Hematopoietic multipotent progenitor cell (in vitro differentiated cells): ENCODE data around the gene FAM107B. TPM values are rescaled to one million over a fixed set of nuclear protein-coding genes. Genes with fewer than 3 reads are reported as not detected.
"Not testable (repeated sequence)": the region's sequence is repeated elsewhere in the genome, so short reads cannot be mapped to it uniquely, and the experiment has no call there.

Source experiments
- DNase-seq, 3 donors: peaks; one replicate each; pipeline ENCODE4 v3.0.0-alpha.2; 2011 to 2015; ENCODE audit warnings: low read depth in 2 of 3, low spot score in 2 of 3
- total RNA-seq: library from RNA; depleted of rRNA; stranded (reverse); fragments of >200 nt; gene quantifications from one replicate; pipeline ENCODE4 v1.2.3, GENCODE V29; 2012

Gene FAM107B
- total RNA-seq, 1 donor: 2.7 TPM

DNA sequence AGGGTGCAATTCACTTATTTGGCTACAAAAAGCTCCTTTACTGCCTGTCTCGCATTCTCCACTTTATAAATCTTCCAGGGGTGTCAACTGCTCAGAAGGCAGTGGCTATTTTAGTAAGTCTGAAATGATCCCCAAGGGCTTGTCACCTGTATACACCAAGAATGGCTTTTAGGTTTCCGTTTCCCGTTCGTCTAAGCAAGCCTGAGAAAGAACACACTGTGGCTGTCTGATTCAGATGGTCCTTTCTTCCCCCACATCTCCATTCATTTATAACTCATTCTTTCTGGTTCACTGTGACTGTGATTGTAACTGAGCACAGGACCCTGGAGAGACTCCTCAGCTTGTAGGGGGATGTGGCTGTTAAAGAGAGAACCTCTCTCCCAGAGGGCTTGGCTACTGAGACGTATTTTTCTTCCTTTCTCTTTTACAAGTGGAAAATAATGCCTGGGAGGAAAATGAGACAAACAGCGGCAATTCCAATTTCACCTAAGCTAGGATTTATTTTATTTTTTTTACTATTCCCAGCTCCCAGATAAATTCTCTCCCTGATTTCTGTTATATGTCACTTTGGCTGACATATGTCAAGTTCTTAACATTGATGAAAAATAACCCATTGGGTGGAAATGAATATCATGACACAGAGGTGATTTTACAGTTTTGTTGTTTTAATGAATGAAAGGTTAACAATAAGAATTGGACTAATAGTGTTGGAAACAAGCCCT, 129.3 kb downstream of the FAM107B start:
- no peak for DNase-seq

DNA sequence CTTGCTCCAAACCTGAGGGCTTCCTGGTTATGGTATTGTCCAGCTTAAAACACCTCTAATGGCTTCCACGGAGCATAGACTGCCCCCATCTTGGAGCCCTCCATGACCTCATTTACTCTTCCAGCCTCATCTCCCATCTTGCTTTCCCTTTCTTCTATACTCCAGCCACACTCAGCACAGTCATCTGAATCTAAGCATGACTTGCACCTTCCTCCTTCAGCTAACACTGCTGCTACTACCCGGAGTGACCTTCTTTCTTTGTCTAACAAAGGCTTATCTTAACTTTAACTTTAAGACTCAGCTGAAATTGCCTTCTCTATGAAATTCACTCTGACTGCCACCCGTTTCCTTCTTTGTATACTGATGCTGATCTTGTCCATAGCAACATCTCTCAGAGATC, 135.1 kb downstream of the FAM107B start:
- no peak for DNase-seq

- DNase-seq: no peak
Observed at GRCh38 chr10:14635043-14635710, 139.5 kb downstream of the FAM107B start.

DNA sequence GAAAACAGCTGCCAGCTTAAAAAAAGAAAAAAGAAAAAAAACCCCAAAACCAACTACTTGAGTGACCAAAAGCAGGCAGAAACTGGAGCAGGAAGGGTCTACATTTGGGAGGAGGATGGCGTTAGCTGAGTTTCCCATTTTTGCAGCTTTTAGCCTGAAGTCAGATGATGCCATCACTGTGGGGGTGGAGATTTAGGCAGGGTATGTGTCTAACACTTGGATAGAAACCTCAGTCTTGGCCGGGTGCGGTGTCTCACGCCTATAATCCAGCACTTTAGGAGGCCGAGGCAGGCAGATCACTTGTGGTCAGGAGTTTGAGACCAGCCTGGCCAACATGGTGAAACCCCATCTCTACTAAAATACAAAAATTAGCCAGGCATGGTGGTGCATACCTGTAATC, 140.1 kb downstream of the FAM107B start:
- DNase-seq: not testable (repeated sequence)

GRCh38 chr10:14625765-14626525, 148.8 kb downstream of the FAM107B start:
- DNase-seq: no peak

DNA sequence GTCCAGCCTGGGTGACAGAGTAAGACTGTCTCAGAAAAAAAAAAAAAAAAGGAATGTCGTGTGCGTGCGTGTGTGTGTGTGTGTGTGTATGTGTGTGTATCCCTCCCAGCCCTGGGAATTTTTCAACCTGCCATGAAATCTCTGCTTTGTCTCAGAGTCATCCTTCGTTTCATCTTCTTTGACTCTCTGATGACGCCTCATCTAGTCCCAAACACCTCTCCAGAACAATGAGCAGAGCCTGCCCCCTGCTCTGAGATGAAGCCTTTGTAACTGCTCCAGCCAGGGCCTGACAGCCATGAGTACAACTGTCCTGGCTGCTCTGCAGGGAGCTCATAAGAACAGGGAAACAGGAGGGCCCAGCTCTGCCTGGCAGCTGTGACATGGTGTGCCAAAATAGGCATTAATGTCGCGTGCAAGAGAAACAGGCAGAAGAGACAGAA, 149.5 kb downstream of the FAM107B start:
- no peak for DNase-seq

DNA sequence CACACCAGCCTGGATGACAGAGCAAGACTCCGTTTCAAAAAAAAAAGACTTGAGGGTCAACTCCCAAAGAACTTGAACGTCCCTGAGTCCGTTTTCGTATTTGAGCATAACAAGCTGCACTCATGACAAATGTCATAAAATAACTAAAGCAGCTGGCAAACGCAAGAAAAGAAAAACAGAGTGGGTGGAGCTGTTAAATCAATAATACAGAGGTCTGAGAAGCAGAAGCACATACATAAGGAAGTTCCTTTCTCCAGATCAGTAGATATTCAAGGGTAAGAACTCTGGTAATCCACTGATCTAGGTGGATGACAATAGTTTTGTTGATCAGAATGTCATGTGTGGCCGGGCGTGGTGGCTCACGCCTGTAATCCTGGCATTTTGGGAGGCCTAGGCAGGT, 150.1 kb downstream of the FAM107B start:
- no peak for DNase-seq

DNA sequence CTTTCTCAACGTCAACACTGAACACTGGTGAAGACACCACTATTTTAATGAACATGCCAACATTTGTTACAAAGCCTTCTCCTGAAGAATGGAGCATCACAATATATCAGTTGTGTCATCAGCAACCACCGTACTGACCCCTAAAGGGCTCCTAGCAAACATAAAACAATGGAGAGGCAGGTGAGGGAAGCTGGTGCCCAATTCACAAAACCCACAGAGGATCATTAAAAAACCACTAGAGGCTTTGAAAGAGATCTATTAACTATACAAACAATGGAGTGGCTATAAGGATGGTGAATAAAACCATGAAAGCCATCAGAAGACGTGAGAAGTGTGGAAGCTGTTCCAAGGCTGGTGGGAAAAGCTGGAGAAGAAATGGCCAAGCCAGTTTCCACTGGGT, 150.8 kb downstream of the FAM107B start:
- DNase-seq: no peak

DNA sequence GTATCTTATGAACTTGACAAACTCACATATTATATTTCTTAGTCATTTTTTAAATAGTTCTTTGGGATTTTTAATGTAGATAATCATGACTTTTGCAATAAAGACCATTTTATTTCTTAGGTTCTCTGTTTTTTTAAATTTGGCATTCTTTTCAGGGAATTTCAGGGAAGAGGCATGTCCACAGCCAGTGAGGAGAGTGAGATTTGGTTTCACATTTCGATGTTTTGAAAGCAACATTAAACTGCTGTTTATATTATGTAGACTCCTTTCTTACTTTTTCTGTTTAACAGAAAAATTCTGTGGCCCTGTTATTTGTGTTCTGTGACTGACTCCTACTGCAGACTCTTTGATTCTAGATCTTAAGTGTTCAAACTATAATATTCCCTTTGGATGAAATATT, 153.7 kb downstream of the FAM107B start:
- no peak for DNase-seq

DNA sequence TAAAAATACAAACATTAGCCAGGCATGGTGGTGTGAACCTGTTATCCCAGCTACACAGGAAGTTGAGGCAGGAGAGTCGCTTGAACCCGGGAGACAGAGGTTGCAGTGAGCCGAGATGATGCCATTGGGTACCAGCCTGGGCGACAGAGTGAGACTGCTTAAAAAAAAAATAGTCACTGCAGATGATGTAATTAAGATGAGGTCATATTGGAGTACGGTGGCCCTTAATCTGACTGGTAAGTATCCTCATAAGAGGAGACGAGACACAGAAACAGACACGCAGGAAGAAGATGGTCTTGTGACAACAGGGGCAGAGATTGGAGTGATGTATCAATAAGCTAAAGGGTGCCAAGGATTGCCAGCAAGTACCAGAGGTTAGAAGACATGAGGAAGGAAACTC, 156.0 kb downstream of the FAM107B start:
- DNase-seq: no peak

DNA sequence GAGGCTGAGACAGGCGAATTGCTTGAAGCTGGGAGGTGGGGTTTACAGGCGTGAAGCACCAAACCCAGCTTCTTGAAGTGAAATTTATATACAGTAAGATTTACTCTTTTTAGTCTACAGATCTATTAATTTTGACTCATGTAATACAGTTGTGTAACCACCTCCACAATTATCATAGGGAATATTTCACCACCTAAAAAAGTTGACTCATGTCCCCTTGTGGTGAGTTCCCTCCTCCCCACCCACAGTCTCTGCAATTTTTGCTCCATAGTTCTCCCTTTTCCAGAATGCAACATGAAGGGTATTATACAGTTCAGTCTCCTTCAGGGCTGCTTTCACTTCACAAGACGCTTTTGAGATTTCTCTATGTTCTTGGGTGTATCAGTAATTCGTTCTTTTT, 156.8 kb downstream of the FAM107B start:
- DNase-seq: peak in 2 of 3 donors; percentile 11 to 43

DNA sequence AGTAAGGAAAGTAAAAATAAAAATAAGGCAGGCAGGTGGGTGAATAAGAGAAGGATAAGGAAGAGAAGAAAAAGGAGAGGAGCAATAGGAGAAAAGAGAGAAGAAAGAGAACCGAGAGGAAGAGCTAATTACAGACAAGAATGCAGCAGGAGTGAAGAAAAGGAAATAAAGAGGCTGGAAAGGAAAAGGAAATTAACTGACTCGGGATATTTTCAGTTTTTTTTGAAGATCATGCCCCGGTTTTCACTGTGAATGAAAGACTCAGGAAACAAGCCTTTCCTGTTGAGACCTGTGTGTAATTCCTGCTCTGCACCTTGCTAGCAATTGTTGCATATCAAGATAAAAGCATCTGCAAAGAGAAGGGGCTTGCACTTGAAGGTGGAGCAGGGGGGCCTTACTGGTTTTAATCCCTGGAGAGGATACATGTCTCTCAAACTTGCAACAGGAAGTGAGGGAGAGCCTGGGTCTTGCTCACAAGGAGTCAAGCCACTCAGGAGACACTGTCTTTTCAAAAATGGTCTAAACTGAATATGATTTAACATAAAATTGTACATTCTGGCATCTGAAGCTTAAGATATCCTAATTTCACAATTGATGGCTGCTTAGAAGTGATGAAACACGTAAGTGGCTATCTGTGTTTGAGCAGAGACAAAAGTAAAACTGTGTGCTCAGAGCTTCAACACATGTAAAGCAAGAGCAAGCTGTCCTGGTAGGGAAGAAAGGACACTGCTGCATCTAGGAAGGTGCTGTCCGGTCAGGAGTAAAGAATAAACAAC, 157.6 kb downstream of the FAM107B start:
- DNase-seq: no peak

DNA sequence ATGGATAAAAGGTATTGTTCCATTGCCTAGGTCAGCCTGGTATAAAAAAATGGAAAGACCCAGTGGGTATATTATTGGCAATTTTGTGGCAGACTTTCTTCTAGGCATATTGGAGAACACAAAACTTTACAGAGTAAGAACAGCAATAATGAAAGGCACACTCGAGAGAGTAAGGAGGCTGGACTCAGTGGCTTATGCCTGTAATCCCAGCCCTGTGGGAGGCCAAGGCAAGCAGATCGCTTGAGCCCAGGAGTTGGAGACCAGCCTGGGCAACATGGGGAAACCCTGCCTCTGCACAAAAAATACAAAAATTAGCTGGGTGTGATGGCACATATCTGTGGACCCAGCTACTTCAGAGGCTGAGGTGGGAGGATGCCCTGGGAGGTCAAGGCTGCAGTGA, 158.2 kb downstream of the FAM107B start:
- DNase-seq: no peak

DNA sequence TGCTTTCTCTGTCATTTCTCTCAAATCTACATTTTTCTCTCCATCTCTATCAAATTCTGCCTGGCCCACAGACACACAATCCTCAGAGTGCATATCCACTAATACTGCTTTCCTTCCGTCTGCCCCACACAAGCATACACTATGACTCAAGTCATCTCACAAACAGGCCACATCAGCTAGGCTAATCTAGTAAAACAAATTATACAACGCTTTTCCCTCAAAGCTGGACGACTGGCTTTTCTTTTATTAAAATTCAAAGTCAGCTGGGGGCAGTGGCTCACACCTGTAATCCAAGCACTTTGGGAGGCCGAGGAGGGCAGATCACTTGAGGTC, 161.1 kb downstream of the FAM107B start:
- DNase-seq: no peak

DNA sequence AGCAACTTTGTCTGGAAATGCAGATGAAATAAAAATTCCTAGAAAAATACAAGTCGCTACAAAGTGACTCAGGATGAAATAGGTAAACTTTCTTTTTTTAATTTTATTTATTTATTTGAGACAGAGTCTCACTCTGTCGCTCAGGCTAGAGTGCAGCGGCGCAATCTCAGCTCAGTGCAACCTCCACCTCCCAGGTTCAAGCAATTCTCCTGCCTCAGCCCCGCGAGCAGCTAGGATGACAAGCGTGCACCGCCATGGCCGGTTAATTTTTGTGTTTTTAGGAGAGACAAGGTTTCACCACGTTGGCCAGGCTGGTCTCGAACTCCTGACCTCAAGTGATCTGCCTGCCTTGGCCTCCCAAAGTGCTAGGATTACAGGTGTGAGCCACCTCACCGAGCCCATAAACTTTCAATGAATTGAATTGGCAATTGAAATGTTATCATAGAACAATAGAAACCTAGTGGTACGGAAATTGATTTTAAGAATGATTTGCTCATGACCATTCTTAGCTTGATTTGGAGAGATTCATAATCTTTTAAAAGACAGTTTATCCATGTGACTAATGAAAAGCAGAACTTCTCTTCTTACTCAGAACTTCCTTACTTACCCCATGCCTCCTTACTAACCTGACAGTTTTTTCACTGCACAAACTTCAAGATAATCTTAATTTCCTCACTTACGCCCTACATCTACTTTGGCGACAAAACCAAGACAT, 161.7 kb downstream of the FAM107B start:
- peak in 2 of 3 donors; percentile 28 to 44 for DNase-seq

- DNase-seq: no peak
Observed at GRCh38 chr10:14611968-14612693, 162.6 kb downstream of the FAM107B start.

GRCh38 chr10:14609178-14609577, 165.5 kb downstream of the FAM107B start:
- DNase-seq: no peak

DNA sequence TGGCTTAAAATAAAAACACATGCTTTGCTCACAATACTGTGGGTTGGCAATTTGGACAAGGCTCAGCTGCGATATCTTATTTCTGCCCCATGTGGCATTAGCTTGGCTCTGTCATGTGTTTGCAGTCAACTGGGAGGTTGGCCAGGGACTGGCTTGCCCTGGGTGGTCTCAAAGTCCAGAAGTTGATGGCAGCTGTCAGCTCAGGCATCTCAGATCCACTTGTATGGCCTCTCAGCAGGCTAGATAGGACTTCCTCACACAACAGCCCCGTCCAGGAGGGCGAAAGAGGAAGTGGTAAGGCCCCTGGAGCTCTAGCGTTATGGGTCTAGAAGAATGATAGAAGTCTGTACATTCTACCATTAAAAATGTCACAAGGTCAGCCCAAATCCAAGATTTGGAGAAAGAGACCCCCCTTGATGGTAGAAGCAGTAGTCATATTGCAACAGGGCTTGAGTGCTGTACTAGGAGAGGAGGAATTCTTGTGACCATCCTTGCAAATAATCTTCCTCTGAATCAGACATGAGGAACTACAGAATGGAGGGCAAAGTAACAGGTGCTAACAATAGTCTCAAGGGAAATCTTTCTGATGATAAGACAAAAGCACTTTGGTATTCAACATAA, 166.2 kb downstream of the FAM107B start:
- peak in 2 of 3 donors; percentile 56 to 84 for DNase-seq

DNA sequence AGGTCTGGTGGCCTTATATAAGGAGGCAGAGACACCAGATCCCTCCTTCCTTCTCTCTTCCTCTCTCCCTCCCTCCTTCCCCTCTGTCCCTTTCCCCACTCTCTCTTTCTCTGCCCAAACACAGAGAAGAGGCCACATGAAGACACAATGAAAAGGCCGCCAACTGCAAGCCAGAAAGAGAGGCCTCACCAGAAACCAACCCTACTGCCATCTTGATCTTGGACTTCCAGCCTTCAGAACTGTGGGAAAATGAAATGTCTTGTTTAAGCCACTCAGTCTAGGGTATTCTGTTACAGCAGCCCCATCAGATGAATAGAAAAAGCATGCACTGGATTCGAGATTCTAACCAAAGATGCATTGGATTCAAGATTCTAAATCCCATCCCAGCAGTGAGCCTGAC, 168.1 kb downstream of the FAM107B start:
- no peak for DNase-seq
